Measurements from ENCODE around the gene SLC22A2.

GRCh38 chr6:160274871-160275510 is 16.4 kb upstream of the SLC22A2 start:
- no peak for TF ChIP-seq POLR2A (IDR thresholded peaks at IDR 0.05; ENCODE audit: insufficient read depth in 1 of 2, low read depth in 2 of 2, low read length in 2 of 2)
- no peak for TF ChIP-seq ATF3 (CRISPR knock-in tag; IDR thresholded peaks at IDR 0.05)
- TF ChIP-seq ZNF232 (CRISPR knock-in tag; IDR thresholded peaks at IDR 0.05; ENCODE audit: borderline replicate concordance) = no peak
- no peak for TF ChIP-seq MXI1 (IDR thresholded peaks at IDR 0.05; ENCODE audit: borderline replicate concordance, low read depth, low read length)
- TF ChIP-seq NFATC3 (CRISPR knock-in tag; IDR thresholded peaks at IDR 0.05) = no peak
- no peak for TF ChIP-seq FOSL2 (CRISPR knock-in tag; IDR thresholded peaks at IDR 0.05)
- no peak for TF ChIP-seq CTCF (CRISPR knock-in tag; IDR thresholded peaks at IDR 0.05)

All from HepG2 (cell line).